Fibroblast of villous mesenchyme (primary cell): Measurements from ENCODE around the gene PRKCE. TPM values are rescaled to one million over a fixed set of nuclear protein-coding genes. Genes with fewer than 3 reads are reported as not detected.

Experiments
- DNase-seq: peaks from one replicate; pipeline ENCODE4 v3.0.0-alpha.2; 2010; ENCODE audit warnings: low read depth
- H3K4me3 ChIP-seq: 2 replicates; pipeline ENCODE4 v1.5.1; 2011; ENCODE audit warnings: low read depth, mild to moderate bottlenecking, low read length
- CTCF ChIP-seq: IDR thresholded peaks from 2 replicates; pipeline ENCODE4 v1.5.1; 2012; ENCODE audit warnings: low read depth, mild to moderate bottlenecking, low read length; ENCODE audit not compliant: insufficient read depth
- total RNA-seq: library from RNA; depleted of rRNA; stranded (reverse); fragments of >200 nt; gene quantifications from 2 replicates; pipeline ENCODE4 v1.2.3, GENCODE V29; 2012

Gene PRKCE
- total RNA-seq, 1 donor, result 27.2 TPM

- DNase-seq, result peak; percentile 77
Measured at GRCh38 chr2:46095830-46096229, 444.4 kb downstream of the PRKCE start.

GRCh38 chr2:46096260-46096659, 444.8 kb downstream of the PRKCE start:
- peak; percentile 66 for DNase-seq
- no peak for TF ChIP-seq CTCF
- H3K4me3 ChIP-seq, result no peak overlapping the region

More at GRCh38 chr2:46095830-46096229, 444.4 kb downstream of the PRKCE start:
- H3K4me3 ChIP-seq, result no peak overlapping the region
- no peak for TF ChIP-seq CTCF

- TF ChIP-seq CTCF, result no peak
- peak; percentile 99 for DNase-seq
- H3K4me3 ChIP-seq, result no peak overlapping the region
Measured at GRCh38 chr2:46097714-46098480, 446.4 kb downstream of the PRKCE start.

- H3K4me3 ChIP-seq, result no peak overlapping the region
- DNase-seq, result peak; percentile 81
- no peak for TF ChIP-seq CTCF
Measured at GRCh38 chr2:46098621-46099062, 447.2 kb downstream of the PRKCE start.

GRCh38 chr2:46101557-46102220, 450.2 kb downstream of the PRKCE start:
- no peak overlapping the region for H3K4me3 ChIP-seq
- TF ChIP-seq CTCF, result no peak
- DNase-seq, result no peak

- no peak for TF ChIP-seq CTCF
- DNase-seq, result no peak
Measured at GRCh38 chr2:46106690-46107089, 455.2 kb downstream of the PRKCE start.

More at GRCh38 chr2:46106690-46107089, 455.2 kb downstream of the PRKCE start:
- no peak overlapping the region for H3K4me3 ChIP-seq
